Measurements from ENCODE around the gene ZFP57.
"Not testable (repeated sequence)": the region's sequence is repeated elsewhere in the genome, so short reads cannot be mapped to it uniquely, and the experiment has no call there.

- TF ChIP-seq CTCF, POLR2A (IDR thresholded peaks at IDR 0.05): not testable (repeated sequence)
These were observed 19.3 kb downstream of the ZFP57 start for GRCh38 chr6:29661502-29662141.
